ENCODE results near the gene BOLA3. TPM values are rescaled to one million over a fixed set of nuclear protein-coding genes. Genes with fewer than 3 reads are reported as not detected.

Gene BOLA3
- total RNA-seq, 4 donors from 2014 or later = 27.1 to 69.3 (median 40.8) TPM

DNA sequence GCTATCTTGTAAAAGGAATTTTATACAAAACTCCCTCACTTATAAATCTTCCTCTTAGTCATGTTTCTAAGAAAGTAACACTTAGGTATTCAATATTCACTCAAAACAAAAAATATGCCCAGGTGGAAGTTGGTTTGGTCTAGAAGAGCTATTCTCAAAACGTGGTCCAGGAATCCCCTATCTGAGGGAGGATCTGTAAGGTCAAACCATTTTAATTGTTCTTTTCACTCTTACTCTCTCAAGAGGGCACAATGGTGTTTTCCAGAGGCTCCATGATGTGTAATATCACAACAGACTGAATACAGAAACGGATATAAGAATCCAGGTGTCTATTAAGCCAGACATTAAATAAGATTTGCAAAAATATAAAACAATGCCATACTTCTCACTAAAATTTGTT, 21.0 kb upstream of the BOLA3 start:
- Histone ChIP-seq H3K27ac (no peak overlapping the region), H3K9me3 (peaks cover 0 to 5% (median 0%) of the 10 kb centered on the region in 3 donors), H3K4me1 (peaks cover 0 to 5% (median 5%) of the 10 kb centered on the region in 3 donors), H3K4me3 (no peak overlapping the region), H3K36me3 (peaks cover 4 to 89% (median 39%) of the 10 kb centered on the region in 3 donors), H3K27me3 (no peaks in the 10 kb centered on the region)
- WGBS, 2 donors = 60 to 66% methylated on average over 2 of the region's 2 CpGs
- DNase-seq = no peak
- intact Hi-C loops (cut with DNase I) = no loop called here
- no peak for TF ChIP-seq POLR2A (IDR thresholded peaks at IDR 0.05)
- TF ChIP-seq, protein P1, sequence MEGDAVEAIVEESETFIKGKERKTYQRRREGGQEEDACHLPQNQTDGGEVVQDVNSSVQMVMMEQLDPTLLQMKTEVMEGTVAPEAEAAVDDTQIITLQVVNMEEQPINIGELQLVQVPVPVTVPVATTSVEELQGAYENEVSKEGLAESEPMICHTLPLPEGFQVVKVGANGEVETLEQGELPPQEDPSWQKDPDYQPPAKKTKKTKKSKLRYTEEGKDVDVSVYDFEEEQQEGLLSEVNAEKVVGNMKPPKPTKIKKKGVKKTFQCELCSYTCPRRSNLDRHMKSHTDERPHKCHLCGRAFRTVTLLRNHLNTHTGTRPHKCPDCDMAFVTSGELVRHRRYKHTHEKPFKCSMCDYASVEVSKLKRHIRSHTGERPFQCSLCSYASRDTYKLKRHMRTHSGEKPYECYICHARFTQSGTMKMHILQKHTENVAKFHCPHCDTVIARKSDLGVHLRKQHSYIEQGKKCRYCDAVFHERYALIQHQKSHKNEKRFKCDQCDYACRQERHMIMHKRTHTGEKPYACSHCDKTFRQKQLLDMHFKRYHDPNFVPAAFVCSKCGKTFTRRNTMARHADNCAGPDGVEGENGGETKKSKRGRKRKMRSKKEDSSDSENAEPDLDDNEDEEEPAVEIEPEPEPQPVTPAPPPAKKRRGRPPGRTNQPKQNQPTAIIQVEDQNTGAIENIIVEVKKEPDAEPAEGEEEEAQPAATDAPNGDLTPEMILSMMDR (IDR thresholded peaks at IDR 0.05) = no peak

DNA sequence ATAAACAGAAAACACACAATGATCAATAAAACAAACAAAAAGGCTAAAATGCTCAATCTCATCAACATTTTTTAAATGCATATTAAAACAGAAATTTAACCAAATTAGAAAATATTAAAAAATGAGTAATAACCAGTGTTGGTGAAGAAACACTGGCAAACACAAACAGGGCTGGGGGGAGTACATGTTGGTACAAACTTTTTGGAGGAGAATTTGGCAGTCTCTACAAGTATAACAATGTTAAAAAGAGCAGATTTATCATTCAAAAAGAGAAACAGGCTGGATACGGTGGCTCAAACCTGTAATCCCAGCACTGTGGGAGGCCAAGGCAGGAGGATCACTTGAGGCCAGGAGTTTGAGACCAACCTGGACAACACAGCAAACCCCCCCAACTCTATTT, 17.0 kb upstream of the BOLA3 start:
- H3K36me3 ChIP-seq = peaks cover 4 to 100% (median 37%) of the 10 kb centered on the region in 3 donors
- H3K27ac ChIP-seq = no peak overlapping the region
- H3K4me3 ChIP-seq = no peak overlapping the region
- H3K4me1 ChIP-seq = no peaks in the 10 kb centered on the region
- TF ChIP-seq, protein P1 (IDR thresholded peaks at IDR 0.05) = no peak
- TF ChIP-seq POLR2A (IDR thresholded peaks at IDR 0.05) = no peak
- H3K27me3 ChIP-seq = no peaks in the 10 kb centered on the region
- H3K9me3 ChIP-seq = peaks cover 0 to 5% (median 0%) of the 10 kb centered on the region in 3 donors
- intact Hi-C loops (cut with DNase I) = no loop called here
- 91 to 100% methylated on average over 1 of the region's 1 CpG for WGBS, 2 donors
- DNase-seq = no peak

DNA sequence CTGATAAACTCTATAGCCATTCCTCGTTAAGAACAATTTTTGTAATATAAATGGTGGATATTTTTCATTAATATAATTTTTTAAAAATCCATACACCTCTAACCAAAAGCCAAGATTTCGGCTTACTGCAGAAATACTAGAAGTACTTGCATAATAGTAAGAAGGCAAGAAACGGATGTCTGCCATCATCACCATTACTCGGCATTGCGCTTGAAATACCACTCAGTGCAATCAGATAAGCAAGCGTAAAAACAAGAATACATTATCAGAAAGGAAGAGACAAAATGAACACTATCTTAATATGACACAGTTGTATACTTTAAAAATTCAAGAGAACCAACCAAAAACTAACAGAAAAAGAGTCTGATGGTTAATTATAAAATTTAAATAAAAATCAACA, 15.2 kb upstream of the BOLA3 start:
- WGBS, 2 donors = 78 to 89% methylated on average over 6 of the region's 6 CpGs

DNA sequence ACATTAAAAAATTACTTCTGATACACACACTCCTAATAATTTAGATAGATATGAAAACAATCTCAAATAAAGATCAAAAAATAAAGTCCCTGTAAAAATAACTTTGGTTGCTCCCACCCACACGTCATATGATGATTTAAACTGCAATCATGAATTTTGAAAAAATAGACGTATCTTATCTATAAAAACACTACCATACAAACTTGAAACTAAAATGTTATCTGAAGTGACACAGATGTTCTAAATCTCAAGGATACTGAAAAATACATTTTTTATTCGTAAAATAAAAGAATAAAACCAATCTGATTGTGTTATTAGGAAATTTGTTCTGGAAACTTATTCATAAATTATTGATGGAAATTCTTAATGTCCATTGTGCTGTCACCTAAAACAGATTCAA, 8.1 kb upstream of the BOLA3 start:
- Histone ChIP-seq H3K36me3 (peaks cover 12 to 97% (median 24%) of the 10 kb centered on the region in 3 donors), H3K27me3 (no peaks in the 10 kb centered on the region), H3K27ac (no peak overlapping the region), H3K4me1 (no peaks in the 10 kb centered on the region), H3K4me3 (no peak overlapping the region), H3K9me3 (no peaks in the 10 kb centered on the region)
- 85 to 89% methylated on average over 3 of the region's 3 CpGs for WGBS, 2 donors
- TF ChIP-seq, protein P1 (IDR thresholded peaks at IDR 0.05) = no peak
- no peak for TF ChIP-seq POLR2A (IDR thresholded peaks at IDR 0.05)
- DNase-seq = no peak
- intact Hi-C loops (cut with DNase I) = no loop called here

More for the DNA sequence above, 15.2 kb upstream of the BOLA3 start:
- TF ChIP-seq POLR2A (IDR thresholded peaks at IDR 0.05) = no peak
- TF ChIP-seq, protein P1 (IDR thresholded peaks at IDR 0.05) = no peak
- Histone ChIP-seq H3K4me3 (no peak overlapping the region), H3K9me3 (peaks cover 0 to 5% (median 0%) of the 10 kb centered on the region in 3 donors), H3K4me1 (no peaks in the 10 kb centered on the region), H3K27ac (no peak overlapping the region), H3K27me3 (no peaks in the 10 kb centered on the region), H3K36me3 (peaks cover 11 to 100% (median 35%) of the 10 kb centered on the region in 3 donors)
- no peak for DNase-seq
- intact Hi-C loops (cut with DNase I) = no loop called here

DNA sequence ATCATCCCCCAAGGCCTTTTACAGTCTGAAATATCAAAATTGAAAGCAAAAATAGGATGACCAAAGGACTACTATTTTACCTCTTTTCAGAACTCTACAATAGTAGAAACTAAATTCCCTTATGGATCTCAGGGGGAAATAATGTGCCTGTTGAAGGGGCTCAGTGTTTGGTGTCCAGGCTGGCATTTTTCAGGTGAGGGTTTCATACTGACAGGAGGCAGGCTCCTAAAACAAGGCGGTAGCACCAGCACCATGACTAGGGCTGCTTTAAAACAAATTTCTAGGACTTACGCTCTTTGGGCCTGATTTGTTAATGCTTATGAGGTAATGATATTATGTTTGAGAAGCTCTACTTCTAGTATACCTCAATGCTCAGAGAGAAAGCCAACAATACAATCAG, 5.2 kb upstream of the BOLA3 start:
- H3K27ac ChIP-seq = no peak overlapping the region
- TF ChIP-seq POLR2A (IDR thresholded peaks at IDR 0.05) = no peak
- TF ChIP-seq, protein P1 (IDR thresholded peaks at IDR 0.05) = no peak
- no peaks in the 10 kb centered on the region for H3K9me3 ChIP-seq
- no peaks in the 10 kb centered on the region for H3K27me3 ChIP-seq
- H3K4me3 ChIP-seq = no peak overlapping the region
- intact Hi-C loops (cut with DNase I) = no loop called here
- H3K4me1 ChIP-seq = peaks cover 0 to 11% (median 8%) of the 10 kb centered on the region in 3 donors
- peaks cover 5 to 82% (median 15%) of the 10 kb centered on the region in 3 donors for H3K36me3 ChIP-seq
- 96 to 97% methylated on average over 2 of the region's 2 CpGs for WGBS, 2 donors
- no peak for DNase-seq
